Coronary artery (tissue), 2 donors: Measurements from ENCODE around the gene ARHGAP4.

Source experiments
- DNase-seq: peaks from one replicate; pipeline ENCODE4 v3.0.0-alpha.2; 2017; ENCODE audit warnings: low spot score
- H3K27ac ChIP-seq, 2 donors: fragments of 200-600 bp; sonication (generic); one replicate each; pipeline ENCODE4 v1.5.1; 2016 to 2019
- H3K4me3 ChIP-seq: fragments of 200-600 bp; sonication (generic); 2 replicates; pipeline ENCODE4 v1.5.1; 2016; ENCODE audit warnings: mild to moderate bottlenecking, moderate library complexity
- CTCF ChIP-seq: fragments of 200-600 bp; sonication (generic); IDR thresholded peaks from one replicate; pipeline ENCODE4 v1.5.1; 2019; ENCODE audit warnings: antibody characterized with exemption

The ARHGAP4 gene

GRCh38 chrX:153909980-153910360, 16.1 kb downstream of the ARHGAP4 start:
- Histone ChIP-seq H3K27ac (no peak overlapping the region), H3K4me3 (no peak overlapping the region)
- no peak for DNase-seq
- no peak for TF ChIP-seq CTCF

GRCh38 chrX:153909024-153909979, 16.8 kb downstream of the ARHGAP4 start:
- Histone ChIP-seq H3K4me3 (no peak overlapping the region), H3K27ac (no peak overlapping the region)
- DNase-seq = no peak
- TF ChIP-seq CTCF = no peak

- Histone ChIP-seq H3K27ac (no peak overlapping the region), H3K4me3 (no peak overlapping the region)
- DNase-seq = no peak
- no peak for TF ChIP-seq CTCF
Observed at GRCh38 chrX:153908219-153908860, 17.7 kb downstream of the ARHGAP4 start.

- no peak overlapping the region for H3K27ac ChIP-seq
- no peak for TF ChIP-seq CTCF
- no peak overlapping the region for H3K4me3 ChIP-seq
- DNase-seq = no peak
Observed at GRCh38 chrX:153907456-153907855, 18.6 kb downstream of the ARHGAP4 start.

GRCh38 chrX:153906126-153906917, 19.7 kb downstream of the ARHGAP4 start:
- Histone ChIP-seq H3K27ac (no peak overlapping the region), H3K4me3 (no peak overlapping the region)
- no peak for TF ChIP-seq CTCF
- DNase-seq = no peak

GRCh38 chrX:153905481-153906095, 20.5 kb downstream of the ARHGAP4 start:
- no peak overlapping the region for H3K4me3 ChIP-seq
- H3K27ac ChIP-seq = no peak overlapping the region
- DNase-seq = no peak
- TF ChIP-seq CTCF = no peak
